Raji (cell line): ENCODE data around the gene PRR19.

Source experiments
- POLR2A ChIP-seq: IDR thresholded peaks from 2 replicates; pipeline ENCODE4 v1.6.1; 2011; ENCODE audit warnings: low read depth, low read length, control low read depth; ENCODE audit not compliant: insufficient read depth

PRR19 gene

GRCh38 chr19:42343344-42344110 is 41.6 kb downstream of the PRR19 start:
- TF ChIP-seq POLR2A: no peak

GRCh38 chr19:42344336-42344893 is 42.5 kb downstream of the PRR19 start:
- TF ChIP-seq POLR2A: no peak

GRCh38 chr19:42345191-42345812 is 43.4 kb downstream of the PRR19 start:
- TF ChIP-seq POLR2A: no peak

- TF ChIP-seq POLR2A: no peak
Measured at GRCh38 chr19:42348211-42348610, 46.3 kb downstream of the PRR19 start.

- TF ChIP-seq POLR2A: no peak
Measured at GRCh38 chr19:42349378-42350107, 47.6 kb downstream of the PRR19 start.

- TF ChIP-seq POLR2A: no peak
Measured at GRCh38 chr19:42350417-42350816, 48.5 kb downstream of the PRR19 start.

- TF ChIP-seq POLR2A: no peak
Measured at GRCh38 chr19:42351079-42351735, 49.3 kb downstream of the PRR19 start.

- no peak for TF ChIP-seq POLR2A
Measured at GRCh38 chr19:42352301-42353259, 50.6 kb downstream of the PRR19 start.

- TF ChIP-seq POLR2A: no peak
Measured at GRCh38 chr19:42353341-42354015, 51.5 kb downstream of the PRR19 start.

GRCh38 chr19:42355896-42356295 is 54.0 kb downstream of the PRR19 start:
- TF ChIP-seq POLR2A: no peak

GRCh38 chr19:42356686-42357085 is 54.8 kb downstream of the PRR19 start:
- TF ChIP-seq POLR2A: no peak

GRCh38 chr19:42357290-42357689 is 55.4 kb downstream of the PRR19 start:
- TF ChIP-seq POLR2A: no peak
